ENCODE results near the gene C8A. TPM values are rescaled to one million over a fixed set of nuclear protein-coding genes. Genes with fewer than 3 reads are reported as not detected.
A peak's percentile ranks its signal among the peaks of the same experiment; 100 is the strongest.

Gene C8A
- 0.07 to 0.13 TPM in 2 of 3 replicates, not detected in the other for total RNA-seq (2021)
- Bru-seq, nascent RNA: percentile 1 among the genes with signal in this experiment
- long read RNA-seq, experiment 1: 0 reads
- long read RNA-seq, experiment 2: 0 reads
- long read RNA-seq, experiment 3: 0 reads

- H3K36me3 Mint-ChIP-seq: no peaks in the 10 kb centered on the region
- H3K9me3 Mint-ChIP-seq: no peaks in the 10 kb centered on the region
- TF ChIP-seq MXD4 (CRISPR knock-in tag; IDR thresholded peaks at IDR 0.05; ENCODE audit: borderline replicate concordance) (no peak), ZBTB21 (CRISPR knock-in tag; IDR thresholded peaks at IDR 0.05; ENCODE audit: borderline replicate concordance) (no peak), EMX1 (CRISPR knock-in tag; IDR thresholded peaks at IDR 0.05) (no peak), ATF3 (CRISPR knock-in tag; conservative IDR thresholded peaks at IDR 0.05) (no peak), USF2 (CRISPR knock-in tag; IDR thresholded peaks at IDR 0.05) (no peak), RORB (CRISPR knock-in tag; IDR thresholded peaks at IDR 0.05) (no peak), ZNF671 (CRISPR knock-in tag; IDR thresholded peaks at IDR 0.05) (no peak), ZNF263 (CRISPR knock-in tag; IDR thresholded peaks at IDR 0.05; ENCODE audit: low read depth) (no peak), STAT6 (CRISPR knock-in tag; conservative IDR thresholded peaks at IDR 0.05; ENCODE audit: low read depth) (no peak), ESRRA (CRISPR knock-in tag; IDR thresholded peaks at IDR 0.05; ENCODE audit: borderline replicate concordance) (no peak), ZNF416 (CRISPR knock-in tag; IDR thresholded peaks at IDR 0.05) (no peak), ZMAT4 (CRISPR knock-in tag; IDR thresholded peaks at IDR 0.05) (no peak), GABPB1 (CRISPR knock-in tag; IDR thresholded peaks at IDR 0.05) (no peak), RELA (CRISPR knock-in tag; IDR thresholded peaks at IDR 0.05; ENCODE audit: borderline replicate concordance) (no peak), AR (CRISPR knock-in tag; IDR thresholded peaks at IDR 0.05) (no peak), ZNF423 (CRISPR knock-in tag; IDR thresholded peaks at IDR 0.05) (no peak)
- DNase-seq (ENCODE audit: low spot score): no peak
- H3K27me3 Mint-ChIP-seq (ENCODE audit: low read depth): no peaks in the 10 kb centered on the region
- POLR2A ChIA-PET: no interaction called here
- H3K4me1 Mint-ChIP-seq: peaks cover 10% of the 10 kb centered on the region
- CTCF ChIA-PET: interaction anchor here (0.6 kb wide), 1 partner anchor 61 kb away, joined by 3 read pairs; no protein-coding TSS in a partner anchor
- no peak for ATAC-seq
- H3K4me3 Mint-ChIP-seq: no peak within 1 kb of the TSS
- no peak within 1 kb of the TSS for H3K27ac Mint-ChIP-seq
Observed at GRCh38 chr1:56854521-56855099, at the start of gene C8A. C8A (plus strand) TSS chr1:56854797; CDS start chr1:56854902, 105 bp downstream.

GRCh38 chr1:56806804-56807203, 47.8 kb upstream of the C8A start:
- Mint-ChIP-seq H3K4me1 (peaks cover 2% of the 10 kb centered on the region; the same call in 1 of the 2 replicates), H3K36me3 (peaks cover 3% of the 10 kb centered on the region; the same call in 1 of the 2 replicates), H3K4me3 (no peak overlapping the region), H3K27me3 (ENCODE audit: low read depth) (no peaks in the 10 kb centered on the region), H3K9me3 (peaks cover 5% of the 10 kb centered on the region), H3K27ac (no peak overlapping the region)
- ChIA-PET POLR2A (no interaction called here), CTCF (interaction anchor here (0.8 to 2.3 kb wide), 4 partner anchors 10 to 48 kb away, joined by 3 to 11 read pairs (median 4); no protein-coding TSS in a partner anchor)
- ATAC-seq: peak; percentile 56
- DNase-seq (ENCODE audit: low spot score): no peak
- TF ChIP-seq PRDM15 (CRISPR knock-in tag; IDR thresholded peaks at IDR 0.05): no peak
- TF ChIP-seq NFE2L1 (CRISPR knock-in tag; IDR thresholded peaks at IDR 0.05): no peak
- no peak for TF ChIP-seq ATF2 (CRISPR knock-in tag; IDR thresholded peaks at IDR 0.05; ENCODE audit: borderline replicate concordance, low read depth)
- no peak for TF ChIP-seq NR1H2 (CRISPR knock-in tag; IDR thresholded peaks at IDR 0.05)
- no peak for TF ChIP-seq MLX (CRISPR knock-in tag; IDR thresholded peaks at IDR 0.05)
